Measurements from ENCODE around the gene PPARGC1A. TPM values are rescaled to one million over a fixed set of nuclear protein-coding genes. Genes with fewer than 3 reads are reported as not detected.

PPARGC1A gene
- total RNA-seq, 1 experiment from 2014 or later = 0.12 TPM

- Mint-ChIP-seq H3K27ac (ENCODE audit: low read depth, unreplicated experiment) (no peak overlapping the region), H3K27me3 (ENCODE audit: insufficient read depth, unreplicated experiment) (no peaks in the 10 kb centered on the region), H3K4me1 (ENCODE audit: insufficient read depth, unreplicated experiment) (no peaks in the 10 kb centered on the region), H3K36me3 (ENCODE audit: insufficient read depth, unreplicated experiment) (no peaks in the 10 kb centered on the region), H3K9me3 (ENCODE audit: unreplicated experiment) (no peaks in the 10 kb centered on the region), H3K4me3 (ENCODE audit: unreplicated experiment) (no peak overlapping the region)
- intact Hi-C loops (cut with micrococcal nuclease) = no loop called here
- TF ChIP-seq CTCF (IDR thresholded peaks at IDR 0.05; ENCODE audit: unreplicated experiment) = no peak
- no peak for DNase-seq (ENCODE audit: unreplicated experiment)
- ChIA-PET POLR2A (no interaction called here), CTCF (interaction anchor here (0.5 to 0.6 kb wide), 3 partner anchors 471 to 1108 kb away, joined by 3 to 4 read pairs (median 3); no protein-coding TSS in a partner anchor)
- BruUV-seq (replicated peaks) = no TSS peak
Observed at GRCh38 chr4:23866450-23867075, 23.3 kb downstream of the PPARGC1A start.

- no peaks in the 10 kb centered on the region for H3K36me3 Mint-ChIP-seq (ENCODE audit: insufficient read depth, unreplicated experiment)
- no peaks in the 10 kb centered on the region for H3K9me3 Mint-ChIP-seq (ENCODE audit: unreplicated experiment)
- no peak overlapping the region for H3K4me3 Mint-ChIP-seq (ENCODE audit: unreplicated experiment)
- H3K4me1 Mint-ChIP-seq (ENCODE audit: insufficient read depth, unreplicated experiment) = no peaks in the 10 kb centered on the region
- no peak overlapping the region for H3K27ac Mint-ChIP-seq (ENCODE audit: low read depth, unreplicated experiment)
- intact Hi-C loops (cut with micrococcal nuclease) = no loop called here
- H3K27me3 Mint-ChIP-seq (ENCODE audit: insufficient read depth, unreplicated experiment) = no peaks in the 10 kb centered on the region
- TF ChIP-seq CTCF (IDR thresholded peaks at IDR 0.05; ENCODE audit: unreplicated experiment) = no peak
- ChIA-PET CTCF (interaction anchor here (0.7 to 1.7 kb wide), 2 partner anchors 73 to 145 kb away, joined by 3 to 6 read pairs; no protein-coding TSS in a partner anchor), POLR2A (interaction anchor here (0.8 to 1.6 kb wide), 2 partner anchors 12 to 19 kb away, joined by 3 read pairs; no protein-coding TSS in a partner anchor)
- BruUV-seq (replicated peaks) = no TSS peak
- no peak for DNase-seq (ENCODE audit: unreplicated experiment)
Observed at GRCh38 chr4:23861897-23862296, 27.9 kb downstream of the PPARGC1A start.

GRCh38 chr4:23860919-23861318 lies 28.9 kb downstream of the PPARGC1A start:
- no TSS peak for BruUV-seq (replicated peaks)
- Mint-ChIP-seq H3K36me3 (ENCODE audit: insufficient read depth, unreplicated experiment) (no peaks in the 10 kb centered on the region), H3K4me3 (ENCODE audit: unreplicated experiment) (no peak overlapping the region), H3K27me3 (ENCODE audit: insufficient read depth, unreplicated experiment) (no peaks in the 10 kb centered on the region), H3K27ac (ENCODE audit: low read depth, unreplicated experiment) (no peak overlapping the region), H3K4me1 (ENCODE audit: insufficient read depth, unreplicated experiment) (peaks cover 8% of the 10 kb centered on the region), H3K9me3 (ENCODE audit: unreplicated experiment) (no peaks in the 10 kb centered on the region)
- intact Hi-C loops (cut with micrococcal nuclease) = no loop called here
- ChIA-PET CTCF (interaction anchor here (0.6 to 1.7 kb wide), 3 partner anchors 74 to 624 kb away, joined by 3 to 6 read pairs (median 3); no protein-coding TSS in a partner anchor), POLR2A (interaction anchor here (0.6 to 0.8 kb wide), 2 partner anchors 12 to 84 kb away, joined by 3 read pairs; no protein-coding TSS in a partner anchor)
- TF ChIP-seq CTCF (IDR thresholded peaks at IDR 0.05; ENCODE audit: unreplicated experiment) = no peak
- DNase-seq (ENCODE audit: unreplicated experiment) = no peak

- no peaks in the 10 kb centered on the region for H3K36me3 Mint-ChIP-seq (ENCODE audit: insufficient read depth, unreplicated experiment)
- intact Hi-C loops (cut with micrococcal nuclease) = loop anchor here (1.0 to 2.0 kb wide), 2 partner anchors 77 to 562 kb away; no protein-coding TSS in a partner anchor
- no peaks in the 10 kb centered on the region for H3K27me3 Mint-ChIP-seq (ENCODE audit: insufficient read depth, unreplicated experiment)
- no peak for TF ChIP-seq CTCF (IDR thresholded peaks at IDR 0.05; ENCODE audit: unreplicated experiment)
- BruUV-seq (replicated peaks) = no TSS peak
- CTCF ChIA-PET = interaction anchor here (0.6 to 3.1 kb wide), 12 partner anchors 12 to 827 kb away, joined by 3 to 16 read pairs (median 5); no protein-coding TSS in a partner anchor
- no peak overlapping the region for H3K27ac Mint-ChIP-seq (ENCODE audit: low read depth, unreplicated experiment)
- POLR2A ChIA-PET = interaction anchor here (0.8 to 1.1 kb wide), 4 partner anchors 77 to 561 kb away, joined by 3 to 5 read pairs (median 3); no protein-coding TSS in a partner anchor
- peak; percentile 24 for DNase-seq (ENCODE audit: unreplicated experiment)
- H3K4me3 Mint-ChIP-seq (ENCODE audit: unreplicated experiment) = no peak overlapping the region
- peaks cover 13% of the 10 kb centered on the region for H3K4me1 Mint-ChIP-seq (ENCODE audit: insufficient read depth, unreplicated experiment)
- no peaks in the 10 kb centered on the region for H3K9me3 Mint-ChIP-seq (ENCODE audit: unreplicated experiment)
Observed at GRCh38 chr4:23857367-23857959, 32.4 kb downstream of the PPARGC1A start.
